ENCODE data around the gene TMEM178B.
"Not testable (repeated sequence)": the region's sequence is repeated elsewhere in the genome, so short reads cannot be mapped to it uniquely, and the experiment has no call there.

TMEM178B gene

DNA sequence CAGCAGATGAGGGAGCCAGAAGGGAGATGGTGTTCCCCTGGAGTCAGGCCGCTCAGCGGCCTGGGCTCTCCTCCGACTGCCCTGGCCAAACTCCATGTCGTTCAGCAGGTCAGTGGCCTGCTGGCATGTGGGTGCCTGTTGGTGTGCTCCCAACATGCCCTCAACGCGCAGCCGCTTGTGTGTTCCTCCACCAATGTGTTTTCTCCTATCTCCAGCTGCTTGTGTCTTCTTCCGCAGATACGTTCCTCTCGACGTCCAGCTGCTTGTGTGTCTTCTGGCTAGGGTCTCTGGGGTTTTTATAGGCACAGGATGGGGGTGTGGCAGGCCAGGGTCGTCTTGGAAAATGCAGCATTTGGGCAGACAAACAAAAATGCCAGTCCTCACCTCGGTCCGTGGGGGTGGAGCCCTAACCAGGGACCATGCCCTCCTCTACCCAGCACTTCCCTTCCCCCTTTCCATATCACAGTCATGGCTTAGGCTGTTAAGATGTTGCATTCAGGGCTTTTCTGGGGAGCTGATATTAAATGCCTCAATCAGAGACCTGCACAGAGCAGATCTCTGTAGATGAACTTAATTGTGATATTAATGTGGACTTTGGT is 111.6 kb downstream of the TMEM178B start:
- DNase-seq: no peak

GRCh38 chr7:141189231-141189630 is 115.4 kb downstream of the TMEM178B start:
- DNase-seq: no peak

DNA sequence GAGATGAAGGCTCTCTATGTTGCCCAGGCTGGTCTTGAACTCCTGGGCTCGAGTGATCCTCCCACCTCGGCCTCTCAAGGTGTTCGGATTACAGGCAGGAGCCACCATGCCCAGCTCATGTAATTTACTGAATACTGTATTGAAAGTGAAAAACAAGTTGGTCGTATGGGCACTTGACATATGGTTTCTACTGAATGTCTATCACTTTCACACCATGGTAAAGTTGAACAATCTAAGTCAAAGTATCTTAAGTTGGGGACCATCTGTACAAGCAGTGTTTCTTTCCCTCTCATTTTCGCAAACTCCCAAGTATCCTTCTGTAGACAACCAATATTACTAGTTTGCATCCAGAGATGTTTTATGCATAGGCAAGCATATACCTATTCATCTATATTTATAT is 116.6 kb downstream of the TMEM178B start:
- DNase-seq: no peak

DNA sequence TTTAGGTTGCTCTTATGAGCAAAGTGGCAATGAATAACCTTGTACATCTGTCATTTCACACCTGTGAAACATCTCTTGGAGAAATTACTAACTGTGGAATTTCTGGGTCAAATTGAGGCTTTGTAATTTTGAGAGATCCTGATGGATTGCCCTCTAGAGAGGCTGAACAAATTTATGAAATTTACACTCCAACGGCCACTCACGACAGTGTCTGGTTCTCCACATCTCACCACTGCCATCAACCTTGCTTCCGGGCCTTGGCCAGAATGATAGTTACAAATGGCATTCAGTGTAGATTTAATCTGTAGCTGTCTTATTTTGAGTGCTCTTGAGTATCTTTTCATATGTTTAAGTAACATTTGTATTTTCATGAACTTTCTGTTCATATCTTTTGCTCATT is 117.4 kb downstream of the TMEM178B start:
- no peak for DNase-seq

DNA sequence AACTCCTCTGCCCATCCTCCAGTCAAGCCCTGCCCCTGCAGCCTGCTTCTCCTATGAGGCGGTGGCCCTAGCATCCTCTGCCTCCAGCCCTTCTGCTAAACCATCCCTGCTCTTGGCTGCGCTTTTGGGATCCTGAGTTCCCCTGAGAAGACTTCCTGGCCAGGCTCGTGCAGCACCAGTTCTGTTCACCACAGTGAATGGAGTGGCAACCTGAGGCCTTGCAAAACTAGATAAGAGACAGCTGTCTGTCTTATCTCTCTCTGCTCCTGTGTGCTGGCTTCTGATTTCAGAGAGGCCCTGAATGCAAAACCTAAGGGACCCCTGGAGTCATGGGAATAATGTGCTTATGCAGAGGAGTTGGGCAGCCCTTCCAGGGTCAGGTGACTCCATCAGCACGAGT is 119.2 kb downstream of the TMEM178B start:
- no peak for DNase-seq

DNA sequence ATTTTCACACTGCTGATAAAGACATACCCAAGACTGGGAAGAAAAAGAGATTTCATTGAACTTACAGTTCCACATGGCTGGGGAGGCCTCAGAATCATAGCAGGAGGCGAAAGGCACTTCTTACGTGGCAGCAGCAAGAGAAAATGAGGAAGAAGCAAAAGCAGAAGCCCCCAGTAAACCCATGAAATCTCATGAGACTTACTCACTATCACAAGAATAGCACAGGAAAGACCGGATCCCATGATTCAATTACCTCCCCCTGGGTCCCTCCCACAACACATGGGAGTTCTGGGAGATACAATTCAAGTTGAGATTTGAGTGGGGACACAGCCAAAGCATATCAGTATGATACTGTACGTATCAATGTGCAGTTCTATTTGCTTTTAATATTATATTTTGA is 121.9 kb downstream of the TMEM178B start:
- not testable (repeated sequence) for DNase-seq

GRCh38 chr7:141198194-141198958 is 124.5 kb downstream of the TMEM178B start:
- DNase-seq: no peak

- no peak for DNase-seq
Observed at GRCh38 chr7:141200191-141201108, 126.6 kb downstream of the TMEM178B start.

DNA sequence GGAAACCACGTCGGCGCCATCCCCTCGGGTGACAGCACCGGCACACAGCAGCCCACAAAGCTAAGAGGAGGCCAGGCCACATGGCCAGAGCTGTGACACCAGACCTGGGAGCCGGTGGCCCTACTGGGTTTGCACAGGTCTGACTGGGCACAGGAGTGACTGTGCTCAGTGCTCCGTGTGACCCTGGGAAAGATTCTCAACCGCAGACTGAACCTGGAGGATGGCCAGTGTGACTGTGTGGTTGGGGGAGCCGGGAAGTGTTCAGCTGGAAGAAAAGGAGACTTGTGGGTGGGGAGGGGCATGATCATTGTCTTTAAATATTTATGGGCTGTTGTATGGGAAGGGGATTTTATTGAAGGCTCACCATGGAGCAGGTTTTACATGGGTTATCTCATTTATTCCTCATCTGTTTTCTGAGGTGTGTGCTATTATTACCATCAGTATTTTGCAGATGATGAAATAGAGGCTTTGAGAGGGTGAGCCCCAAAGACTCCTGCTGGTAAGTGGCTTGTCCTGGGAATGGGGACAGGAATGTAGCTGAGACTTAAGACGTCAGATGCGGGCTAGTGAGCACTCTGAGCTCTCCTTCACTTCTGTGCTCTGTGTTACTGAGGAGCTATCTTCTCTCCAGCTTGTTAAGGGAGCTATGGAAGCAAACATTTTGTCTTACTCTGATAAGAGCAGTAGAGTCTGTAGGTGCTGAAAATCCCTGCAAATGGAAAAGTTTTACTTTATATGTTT is 127.5 kb downstream of the TMEM178B start:
- no peak for DNase-seq

GRCh38 chr7:141202535-141202934 is 128.7 kb downstream of the TMEM178B start:
- DNase-seq: no peak

DNA sequence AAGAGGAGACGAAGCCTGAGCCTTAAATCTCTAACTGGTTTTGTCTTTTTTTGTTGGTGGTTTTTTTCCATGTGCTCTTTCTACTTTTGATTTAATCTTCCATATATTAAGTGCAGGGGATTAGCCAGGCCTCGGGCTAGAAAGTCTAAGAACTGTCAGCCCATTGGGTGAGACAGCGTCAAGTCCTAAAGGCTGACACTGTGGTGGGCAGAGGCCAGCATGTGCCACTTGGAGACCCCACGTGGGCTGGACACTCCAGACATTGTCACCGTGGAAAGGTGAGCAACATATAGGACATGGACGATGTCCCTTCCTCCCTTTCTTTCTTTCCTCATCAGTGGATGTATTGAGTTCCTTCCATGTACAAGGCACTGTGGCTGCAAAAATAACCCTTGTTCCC is 129.3 kb downstream of the TMEM178B start:
- no peak for DNase-seq

DNA sequence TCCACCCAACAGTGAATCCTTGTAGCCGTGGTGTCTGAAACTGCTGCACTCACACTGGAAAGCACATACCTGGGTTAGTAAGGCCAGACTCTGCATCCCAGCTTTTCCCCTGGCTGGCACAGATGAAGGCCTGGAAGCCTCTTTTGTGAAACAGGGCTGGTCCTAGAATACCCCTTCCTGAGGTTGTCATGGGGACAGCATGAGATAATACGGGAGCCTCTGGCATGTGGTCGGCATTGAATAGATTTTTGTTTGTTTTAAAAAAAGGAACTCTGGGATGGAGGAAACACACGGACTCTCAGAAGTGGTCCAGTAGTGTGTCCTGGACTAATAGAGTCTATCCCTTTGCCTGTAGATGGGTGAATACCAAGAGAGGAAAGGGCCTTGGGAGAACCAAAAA is 129.7 kb downstream of the TMEM178B start:
- DNase-seq: peak in 1 of 2 experiments; percentile 24

- DNase-seq: no peak
Observed at GRCh38 chr7:141207661-141208060, 133.8 kb downstream of the TMEM178B start.

- peak in 1 of 2 experiments; percentile 18 for DNase-seq
Observed at GRCh38 chr7:141208539-141208938, 134.7 kb downstream of the TMEM178B start.

- DNase-seq: no peak
Observed at GRCh38 chr7:141209454-141209853, 135.6 kb downstream of the TMEM178B start.

DNA sequence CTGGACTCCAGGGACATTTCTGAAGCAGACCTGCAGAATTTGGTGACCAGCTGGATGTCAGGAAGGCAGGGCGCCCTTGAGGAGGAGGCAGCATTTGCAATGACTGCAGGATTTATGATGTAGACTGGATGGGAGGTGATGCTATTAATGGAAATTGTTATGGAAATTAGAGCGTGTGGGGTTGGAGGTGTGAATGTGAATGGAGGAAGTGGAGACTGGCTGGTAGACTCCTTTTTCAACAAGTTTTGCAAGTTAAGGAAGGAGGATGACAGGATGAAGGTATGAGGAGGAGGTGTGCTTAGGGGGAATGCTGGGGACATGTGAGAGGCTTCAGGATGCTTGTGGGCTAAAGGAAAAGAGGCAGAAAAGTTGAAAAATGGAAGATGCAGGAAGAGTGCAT is 137.0 kb downstream of the TMEM178B start:
- no peak for DNase-seq

- no peak for DNase-seq
Observed at GRCh38 chr7:141213226-141213625, 139.4 kb downstream of the TMEM178B start.

- no peak for DNase-seq
Observed at GRCh38 chr7:141217938-141218337, 144.1 kb downstream of the TMEM178B start.

- no peak for DNase-seq
Observed at GRCh38 chr7:141218941-141219340, 145.1 kb downstream of the TMEM178B start.

- peak; percentile 74 to 81 for DNase-seq
Observed at GRCh38 chr7:141220263-141220880, 146.5 kb downstream of the TMEM178B start.

DNA sequence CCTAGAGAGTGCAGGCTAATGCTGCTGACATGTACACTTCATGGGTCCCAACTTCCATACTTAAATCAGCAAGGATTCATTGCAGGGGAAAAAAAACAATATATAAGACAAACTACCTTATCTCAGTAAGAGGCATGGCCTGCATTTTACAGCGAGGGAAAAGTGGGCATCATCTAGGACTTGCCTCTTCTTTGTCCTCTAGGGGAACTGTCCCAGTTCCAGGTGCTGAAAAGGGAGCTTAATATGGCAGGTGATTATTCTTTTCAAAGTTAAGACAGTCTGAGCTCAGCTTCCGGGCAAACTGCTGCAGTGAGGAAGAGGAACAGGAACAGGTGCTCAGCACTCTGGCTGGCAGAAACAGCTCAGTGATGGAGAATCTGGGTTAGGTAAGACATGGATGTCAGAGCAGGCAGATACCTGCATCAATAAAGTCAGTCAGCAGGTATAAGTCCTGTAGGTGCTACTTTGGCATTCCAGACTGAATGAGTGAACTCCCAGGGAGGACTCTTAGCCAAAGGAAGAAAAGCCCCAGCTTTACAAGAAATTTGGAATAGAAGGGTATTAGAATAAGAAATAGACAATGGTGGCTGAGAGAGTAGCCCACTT is 147.2 kb downstream of the TMEM178B start:
- DNase-seq: no peak
